Endothelial cell of hepatic sinusoid (primary cell): ENCODE data around the gene ZNF526.

Experiments
- in situ Hi-C: cut with HindIII; loops from 2 replicates; pipeline ENCODE4 v1.10.0; 2017; ENCODE audit warnings: low sequenced_read_pairs

The ZNF526 gene

GRCh38 chr19:42219812-42220750, at the start of gene ZNF526:
ZNF526 (plus strand) TSS chr19:42220312; CDS start chr19:42224404, 4,092 bp downstream.
- in situ Hi-C loops: no loop called here

- in situ Hi-C loops: no loop called here
Measured at GRCh38 chr19:42170715-42171114, 49.4 kb upstream of the ZNF526 start.

- in situ Hi-C loops: no loop called here
Measured at GRCh38 chr19:42172261-42172660, 47.9 kb upstream of the ZNF526 start.

GRCh38 chr19:42173695-42174094, 46.4 kb upstream of the ZNF526 start:
- in situ Hi-C loops: no loop called here

GRCh38 chr19:42174188-42174587, 45.9 kb upstream of the ZNF526 start:
- in situ Hi-C loops: no loop called here

GRCh38 chr19:42174958-42175734, 45.0 kb upstream of the ZNF526 start:
- in situ Hi-C loops: no loop called here

GRCh38 chr19:42175952-42176648, 44.0 kb upstream of the ZNF526 start:
- in situ Hi-C loops: no loop called here

GRCh38 chr19:42176649-42176989, 43.5 kb upstream of the ZNF526 start:
- in situ Hi-C loops: no loop called here

- in situ Hi-C loops: no loop called here
Measured at GRCh38 chr19:42176990-42177685, 43.0 kb upstream of the ZNF526 start.

- in situ Hi-C loops: no loop called here
Measured at GRCh38 chr19:42177686-42178019, 42.5 kb upstream of the ZNF526 start.

- in situ Hi-C loops: no loop called here
Measured at GRCh38 chr19:42178791-42179674, 41.1 kb upstream of the ZNF526 start.

GRCh38 chr19:42184401-42184861, 35.7 kb upstream of the ZNF526 start:
- in situ Hi-C loops: no loop called here

- in situ Hi-C loops: no loop called here
Measured at GRCh38 chr19:42185277-42185676, 34.8 kb upstream of the ZNF526 start.

GRCh38 chr19:42188665-42189064, 31.4 kb upstream of the ZNF526 start:
- in situ Hi-C loops: no loop called here

- in situ Hi-C loops: no loop called here
Measured at GRCh38 chr19:42189133-42189532, 31.0 kb upstream of the ZNF526 start.

GRCh38 chr19:42191330-42191729, 28.8 kb upstream of the ZNF526 start:
- in situ Hi-C loops: no loop called here

GRCh38 chr19:42191855-42192254, 28.3 kb upstream of the ZNF526 start:
- in situ Hi-C loops: no loop called here

- in situ Hi-C loops: no loop called here
Measured at GRCh38 chr19:42193294-42193693, 26.8 kb upstream of the ZNF526 start.

- in situ Hi-C loops: no loop called here
Measured at GRCh38 chr19:42193706-42194105, 26.4 kb upstream of the ZNF526 start.
